ENCODE data around the gene NDUFS1.

NDUFS1 gene

DNA sequence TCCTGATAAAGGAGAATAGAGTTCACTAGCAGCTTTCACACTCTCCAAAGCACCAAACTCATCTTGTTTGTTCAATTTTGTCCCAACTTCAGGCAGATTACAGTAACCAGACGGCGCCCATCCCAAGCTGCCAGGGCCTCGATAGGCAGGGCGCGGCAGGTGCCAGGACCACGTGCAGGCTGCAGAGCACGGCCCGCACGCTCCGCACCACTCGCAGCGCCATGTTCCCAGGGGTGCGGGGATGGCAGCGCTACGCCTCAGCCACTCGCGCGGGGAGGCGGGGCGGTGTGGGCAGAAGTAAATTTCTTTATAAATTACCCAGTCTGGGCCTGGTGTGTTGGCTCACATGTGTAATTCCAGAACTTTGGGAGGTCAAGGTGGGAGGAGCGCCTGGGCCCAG is 43.0 kb downstream of the NDUFS1 start:
- Histone ChIP-seq H2BK120ac (ENCODE audit: insufficient read depth, low read length, poor library complexity) (no peak overlapping the region), H3K9me3 (ENCODE audit: insufficient read depth, low read depth, low read length) (no peaks in the 10 kb centered on the region), H3K36me3 (ENCODE audit: control insufficient read depth in 1 of 2, insufficient read depth in 2 of 2, low read length in 2 of 2) (peaks cover 10 to 11% of the 10 kb centered on the region in 2 experiments), H3K9ac (ENCODE audit: low read length) (no peak overlapping the region), H2AFZ (ENCODE audit: insufficient read depth, low read length, poor library complexity) (no peak overlapping the region), H2BK12ac (ENCODE audit: low read length) (no peak overlapping the region), H3K27ac (ENCODE audit: low read depth, low read length) (no peak overlapping the region), H3K23ac (ENCODE audit: low read length) (no peak overlapping the region), H3K79me2 (ENCODE audit: control insufficient read depth, insufficient read depth, low read length, poor library complexity) (no peaks in the 10 kb centered on the region), H4K8ac (ENCODE audit: low read depth, low read length) (no peak overlapping the region), H3K27me3 (ENCODE audit: insufficient read depth, low read length) (no peaks in the 10 kb centered on the region), H3K4ac (ENCODE audit: low read depth, low read length) (no peak overlapping the region), H3K4me2 (ENCODE audit: low read length) (no peak overlapping the region), H4K12ac (ENCODE audit: low read depth, low read length) (no peak overlapping the region), H2BK5ac (ENCODE audit: low read depth, low read length, poor library complexity) (no peak overlapping the region), H3K79me1 (ENCODE audit: low read length) (no peaks in the 10 kb centered on the region), H3K14ac (ENCODE audit: low read length) (no peak overlapping the region), H3K4me3 (ENCODE audit: low read depth, low read length) (no peak overlapping the region), H4K91ac (ENCODE audit: low read depth, low read length) (no peak overlapping the region), H2AK5ac (ENCODE audit: low read length) (no peak overlapping the region), H3K4me1 (ENCODE audit: control insufficient read depth in 1 of 2, insufficient read depth in 2 of 2, low read length in 2 of 2) (no peaks in the 10 kb centered on the region), H3K18ac (ENCODE audit: low read length) (no peak overlapping the region)
- DNase-seq = no peak
- no CpG with 5 or more reads among the region's 21 CpGs for WGBS (ENCODE audit: extremely low coverage, insufficient coverage, insufficient read length)

DNA sequence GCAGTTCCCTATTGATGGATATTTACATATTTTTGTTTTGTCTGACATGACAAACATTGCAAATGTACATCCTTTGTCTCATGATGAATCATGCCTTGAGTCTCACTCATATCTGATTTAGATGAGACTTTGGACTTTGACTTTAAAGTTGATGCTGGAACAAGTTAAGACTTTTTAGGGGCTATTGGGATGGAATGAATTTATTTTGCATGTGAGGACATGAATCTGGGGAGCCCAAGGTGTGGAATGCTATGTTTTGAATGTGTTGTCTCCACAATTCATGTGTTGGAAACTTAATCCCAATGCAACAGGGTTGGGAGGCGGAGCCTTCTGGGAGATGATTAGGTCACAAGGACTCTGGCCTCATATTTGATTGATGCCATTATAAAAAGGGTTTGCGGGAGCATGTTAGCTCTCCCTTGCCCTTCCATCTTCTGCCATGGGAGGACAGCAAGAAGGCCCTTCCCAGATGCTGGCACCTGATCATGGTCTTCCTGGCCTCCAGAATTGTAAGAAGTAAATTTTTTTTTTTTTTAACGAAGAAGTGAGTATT is 44.1 kb downstream of the NDUFS1 start:
- WGBS (ENCODE audit: extremely low coverage, insufficient coverage, insufficient read length) = no CpG with 5 or more reads among the region's 3 CpGs
- no peak overlapping the region for H4K12ac ChIP-seq (ENCODE audit: low read depth, low read length)

DNA sequence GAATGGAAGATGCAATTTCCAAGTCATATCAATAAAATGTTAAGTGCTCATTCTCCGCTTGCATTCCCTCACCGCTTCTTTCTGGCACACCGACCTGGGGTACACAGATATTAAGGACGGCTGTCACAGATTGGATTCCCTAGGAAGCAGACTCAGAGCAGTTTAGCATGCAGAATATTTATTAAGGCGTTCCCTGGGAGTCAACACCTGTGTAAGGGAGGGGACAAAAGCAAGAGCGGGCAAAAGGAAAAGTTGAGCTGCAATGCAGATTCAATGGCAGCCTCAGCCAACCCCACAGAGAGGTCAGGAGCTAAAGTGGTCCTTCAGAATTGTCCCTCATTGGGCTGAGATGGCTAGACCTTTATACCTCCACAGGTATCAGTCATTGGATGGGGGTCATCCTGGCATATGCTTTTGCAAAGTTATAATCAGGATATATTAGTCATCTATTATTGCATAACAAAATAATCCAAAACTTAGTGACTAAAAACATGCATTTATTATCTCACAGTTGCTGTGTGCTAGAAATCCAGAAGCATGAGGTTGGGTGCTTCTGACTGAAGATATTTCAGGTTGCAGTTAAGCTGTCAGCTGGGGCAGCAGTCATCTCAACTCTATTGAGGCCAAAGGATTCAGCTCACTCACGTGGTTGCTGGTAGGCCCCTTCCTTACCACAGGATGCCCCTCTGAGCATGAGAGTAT is 46.2 kb downstream of the NDUFS1 start:
- H3K4me2 ChIP-seq (ENCODE audit: low read length) = no peak overlapping the region
- H2BK12ac ChIP-seq (ENCODE audit: low read length) = no peak overlapping the region
- no peaks in the 10 kb centered on the region for H3K9me3 ChIP-seq (ENCODE audit: insufficient read depth, low read depth, low read length)
- H3K23ac ChIP-seq (ENCODE audit: low read length) = no peak overlapping the region
- no peak overlapping the region for H2AK5ac ChIP-seq (ENCODE audit: low read length)
- H3K79me2 ChIP-seq (ENCODE audit: control insufficient read depth, insufficient read depth, low read length, poor library complexity) = no peaks in the 10 kb centered on the region
- H3K27ac ChIP-seq (ENCODE audit: low read depth, low read length) = no peak overlapping the region
- no peaks in the 10 kb centered on the region for H3K4me1 ChIP-seq (ENCODE audit: control insufficient read depth in 1 of 2, insufficient read depth in 2 of 2, low read length in 2 of 2)
- H3K9ac ChIP-seq (ENCODE audit: low read length) = no peak overlapping the region
- DNase-seq = no peak
- H4K12ac ChIP-seq (ENCODE audit: low read depth, low read length) = no peak overlapping the region
- no peak overlapping the region for H4K8ac ChIP-seq (ENCODE audit: low read depth, low read length)
- H3K4me3 ChIP-seq (ENCODE audit: low read depth, low read length) = no peak overlapping the region
- no peaks in the 10 kb centered on the region for H3K79me1 ChIP-seq (ENCODE audit: low read length)
- H3K14ac ChIP-seq (ENCODE audit: low read length) = no peak overlapping the region
- no peak overlapping the region for H2AFZ ChIP-seq (ENCODE audit: insufficient read depth, low read length, poor library complexity)
- no CpG with 5 or more reads among the region's 7 CpGs for WGBS (ENCODE audit: extremely low coverage, insufficient coverage, insufficient read length)
- no peak overlapping the region for H4K91ac ChIP-seq (ENCODE audit: low read depth, low read length)
- H3K36me3 ChIP-seq (ENCODE audit: control insufficient read depth in 1 of 2, insufficient read depth in 2 of 2, low read length in 2 of 2) = peaks cover 2 to 5% of the 10 kb centered on the region in 2 experiments
- H3K27me3 ChIP-seq (ENCODE audit: insufficient read depth, low read length) = no peaks in the 10 kb centered on the region
- H3K18ac ChIP-seq (ENCODE audit: low read length) = no peak overlapping the region
- H3K4ac ChIP-seq (ENCODE audit: low read depth, low read length) = no peak overlapping the region
- no peak overlapping the region for H2BK5ac ChIP-seq (ENCODE audit: low read depth, low read length, poor library complexity)
- H2BK120ac ChIP-seq (ENCODE audit: insufficient read depth, low read length, poor library complexity) = no peak overlapping the region

More for the DNA sequence above, 44.1 kb downstream of the NDUFS1 start:
- Histone ChIP-seq H3K9ac (ENCODE audit: low read length) (no peak overlapping the region), H2BK5ac (ENCODE audit: low read depth, low read length, poor library complexity) (no peak overlapping the region), H4K8ac (ENCODE audit: low read depth, low read length) (no peak overlapping the region), H3K4me3 (ENCODE audit: low read depth, low read length) (no peak overlapping the region), H3K18ac (ENCODE audit: low read length) (no peak overlapping the region), H3K79me1 (ENCODE audit: low read length) (no peaks in the 10 kb centered on the region), H4K91ac (ENCODE audit: low read depth, low read length) (no peak overlapping the region), H2AFZ (ENCODE audit: insufficient read depth, low read length, poor library complexity) (no peak overlapping the region), H3K14ac (ENCODE audit: low read length) (no peak overlapping the region), H3K23ac (ENCODE audit: low read length) (no peak overlapping the region), H3K4me1 (ENCODE audit: control insufficient read depth in 1 of 2, insufficient read depth in 2 of 2, low read length in 2 of 2) (no peaks in the 10 kb centered on the region), H2AK5ac (ENCODE audit: low read length) (no peak overlapping the region), H3K4me2 (ENCODE audit: low read length) (no peak overlapping the region), H3K27ac (ENCODE audit: low read depth, low read length) (no peak overlapping the region), H3K9me3 (ENCODE audit: insufficient read depth, low read depth, low read length) (no peaks in the 10 kb centered on the region), H2BK120ac (ENCODE audit: insufficient read depth, low read length, poor library complexity) (no peak overlapping the region), H2BK12ac (ENCODE audit: low read length) (no peak overlapping the region), H3K79me2 (ENCODE audit: control insufficient read depth, insufficient read depth, low read length, poor library complexity) (no peaks in the 10 kb centered on the region), H3K36me3 (ENCODE audit: control insufficient read depth in 1 of 2, insufficient read depth in 2 of 2, low read length in 2 of 2) (peaks cover 7 to 9% of the 10 kb centered on the region in 2 experiments), H3K27me3 (ENCODE audit: insufficient read depth, low read length) (no peaks in the 10 kb centered on the region), H3K4ac (ENCODE audit: low read depth, low read length) (no peak overlapping the region)
- no peak for DNase-seq

DNA sequence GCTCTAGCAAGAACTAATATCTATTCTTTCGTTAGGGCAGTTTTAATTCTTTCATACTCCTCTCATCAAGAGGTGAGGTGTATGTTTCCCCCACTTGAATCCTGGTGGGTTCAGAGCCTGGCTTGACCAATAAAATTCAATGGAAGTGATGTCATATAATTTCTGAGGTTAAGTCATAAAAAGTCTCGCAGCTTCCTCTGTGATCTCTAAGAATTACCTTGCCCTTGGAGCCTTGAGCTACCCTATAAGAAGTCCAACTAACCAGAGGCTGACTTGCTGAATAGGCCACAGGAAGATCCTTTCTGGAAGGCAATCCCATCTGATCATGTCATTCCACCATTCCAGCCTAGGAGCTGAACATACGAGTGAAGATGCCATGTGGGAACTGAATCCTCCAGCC is 47.1 kb downstream of the NDUFS1 start:
- no peak overlapping the region for H2AFZ ChIP-seq (ENCODE audit: insufficient read depth, low read length, poor library complexity)
- no peak overlapping the region for H2BK5ac ChIP-seq (ENCODE audit: low read depth, low read length, poor library complexity)
- no peaks in the 10 kb centered on the region for H3K79me2 ChIP-seq (ENCODE audit: control insufficient read depth, insufficient read depth, low read length, poor library complexity)
- H3K4me3 ChIP-seq (ENCODE audit: low read depth, low read length) = no peak overlapping the region
- no peak overlapping the region for H3K23ac ChIP-seq (ENCODE audit: low read length)
- H2AK5ac ChIP-seq (ENCODE audit: low read length) = no peak overlapping the region
- no peak overlapping the region for H2BK12ac ChIP-seq (ENCODE audit: low read length)
- no peaks in the 10 kb centered on the region for H3K79me1 ChIP-seq (ENCODE audit: low read length)
- H3K9me3 ChIP-seq (ENCODE audit: insufficient read depth, low read depth, low read length) = no peaks in the 10 kb centered on the region
- H3K27me3 ChIP-seq (ENCODE audit: insufficient read depth, low read length) = no peaks in the 10 kb centered on the region
- H4K12ac ChIP-seq (ENCODE audit: low read depth, low read length) = no peak overlapping the region
- no peak overlapping the region for H3K18ac ChIP-seq (ENCODE audit: low read length)
- peaks cover 2 to 3% of the 10 kb centered on the region in 2 experiments for H3K36me3 ChIP-seq (ENCODE audit: control insufficient read depth in 1 of 2, insufficient read depth in 2 of 2, low read length in 2 of 2)
- no peak overlapping the region for H2BK120ac ChIP-seq (ENCODE audit: insufficient read depth, low read length, poor library complexity)
- no peak overlapping the region for H4K8ac ChIP-seq (ENCODE audit: low read depth, low read length)
- H3K4me1 ChIP-seq (ENCODE audit: control insufficient read depth in 1 of 2, insufficient read depth in 2 of 2, low read length in 2 of 2) = no peaks in the 10 kb centered on the region
- WGBS (ENCODE audit: extremely low coverage, insufficient coverage, insufficient read length) = no CpG with 5 or more reads among the region's 3 CpGs
- H3K9ac ChIP-seq (ENCODE audit: low read length) = no peak overlapping the region
- no peak overlapping the region for H3K4ac ChIP-seq (ENCODE audit: low read depth, low read length)
- H3K4me2 ChIP-seq (ENCODE audit: low read length) = no peak overlapping the region
- DNase-seq = no peak
- no peak overlapping the region for H3K14ac ChIP-seq (ENCODE audit: low read length)
- H4K91ac ChIP-seq (ENCODE audit: low read depth, low read length) = no peak overlapping the region
- H3K27ac ChIP-seq (ENCODE audit: low read depth, low read length) = no peak overlapping the region

All from trophoblast cell (in vitro differentiated cells and primary cell).